SU-DHL-6 (cell line): ENCODE data around the gene IL21.

Experiments used
- EZH2phosphoT487 ChIP-seq: fragments of 200-600 bp; sonication (generic), shearing (Covaris generic); conservative IDR thresholded peaks from 2 replicates; pipeline ENCODE4 v1.6.1; 2018; ENCODE audit warnings: mild to moderate bottlenecking, antibody characterized with exemption, low read length, moderate library complexity, mixed read lengths
- TF ChIP-seq, protein P1 (sequence below): fragments of 200-600 bp; sonication (generic); IDR thresholded peaks from one replicate; pipeline ENCODE4 v1.5.1; 2017; ENCODE audit warnings: antibody characterized with exemption, mild to moderate bottlenecking, low read length, moderate library complexity; ENCODE audit not compliant: insufficient read depth, poor library complexity, severe bottlenecking

DNA sequence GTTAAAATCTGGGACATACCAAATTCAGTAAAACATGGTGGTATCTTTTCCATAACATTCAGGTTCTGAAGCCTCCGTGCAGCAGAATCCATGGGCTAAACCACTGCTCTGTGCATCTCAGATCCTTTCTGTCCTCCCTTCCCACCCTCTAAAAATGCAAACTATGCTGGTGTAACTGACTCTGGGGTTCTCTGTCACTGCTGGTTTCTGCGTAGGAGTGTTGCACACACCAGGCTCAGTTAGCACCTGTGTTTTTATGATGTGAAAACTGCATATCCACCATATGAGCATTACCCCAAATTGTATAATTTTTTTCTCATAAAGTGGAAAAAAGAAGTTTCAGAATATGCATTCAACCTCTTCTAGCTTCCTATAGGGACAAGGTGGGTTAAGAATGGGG lies 22.4 kb upstream of the IL21 start:
- TF ChIP-seq, protein P1, sequence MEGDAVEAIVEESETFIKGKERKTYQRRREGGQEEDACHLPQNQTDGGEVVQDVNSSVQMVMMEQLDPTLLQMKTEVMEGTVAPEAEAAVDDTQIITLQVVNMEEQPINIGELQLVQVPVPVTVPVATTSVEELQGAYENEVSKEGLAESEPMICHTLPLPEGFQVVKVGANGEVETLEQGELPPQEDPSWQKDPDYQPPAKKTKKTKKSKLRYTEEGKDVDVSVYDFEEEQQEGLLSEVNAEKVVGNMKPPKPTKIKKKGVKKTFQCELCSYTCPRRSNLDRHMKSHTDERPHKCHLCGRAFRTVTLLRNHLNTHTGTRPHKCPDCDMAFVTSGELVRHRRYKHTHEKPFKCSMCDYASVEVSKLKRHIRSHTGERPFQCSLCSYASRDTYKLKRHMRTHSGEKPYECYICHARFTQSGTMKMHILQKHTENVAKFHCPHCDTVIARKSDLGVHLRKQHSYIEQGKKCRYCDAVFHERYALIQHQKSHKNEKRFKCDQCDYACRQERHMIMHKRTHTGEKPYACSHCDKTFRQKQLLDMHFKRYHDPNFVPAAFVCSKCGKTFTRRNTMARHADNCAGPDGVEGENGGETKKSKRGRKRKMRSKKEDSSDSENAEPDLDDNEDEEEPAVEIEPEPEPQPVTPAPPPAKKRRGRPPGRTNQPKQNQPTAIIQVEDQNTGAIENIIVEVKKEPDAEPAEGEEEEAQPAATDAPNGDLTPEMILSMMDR = no peak
- no peak for TF ChIP-seq EZH2phosphoT487
